Neural cell (in vitro differentiated cells): ENCODE results near the gene LAPTM5. TPM values are rescaled to one million over a fixed set of nuclear protein-coding genes. Genes with fewer than 3 reads are reported as not detected.

Source experiments
- H2AFZ ChIP-seq: fragments of 200-600, 300-800 bp; sonication (generic), shearing (Covaris generic); 2 replicates; pipeline ENCODE4 v1.6.0; 2014; ENCODE audit warnings: low read depth, mild to moderate bottlenecking, antibody characterized with exemption, low read length, moderate library complexity
- H3F3A ChIP-seq: fragments of 200-600 bp; shearing (Covaris generic); 2 replicates; pipeline ENCODE4 v1.6.1; 2016; ENCODE audit warnings: mild to moderate bottlenecking, moderate library complexity, mixed read lengths, antibody characterized with exemption, low read length; ENCODE audit not compliant: insufficient read depth, poor library complexity, severe bottlenecking
- H3K27ac ChIP-seq: fragments of 200-600, 300-800 bp; sonication (generic), shearing (Covaris generic); 2 replicates; pipeline ENCODE4 v1.5.1; 2014; ENCODE audit warnings: mild to moderate bottlenecking, low read length, moderate library complexity
- H3K27me3 ChIP-seq: fragments of 300-800, 200-600 bp; sonication (generic), shearing (Covaris generic); 2 replicates; pipeline ENCODE4 v1.6.0; 2014; ENCODE audit warnings: mild to moderate bottlenecking, low read depth, low read length, moderate library complexity; ENCODE audit not compliant: insufficient read depth
- H3K36me3 ChIP-seq: fragments of 300-800, 200-600 bp; sonication (generic), shearing (Covaris generic); 2 replicates; pipeline ENCODE4 v1.5.1; 2014; ENCODE audit warnings: mild to moderate bottlenecking, antibody characterized with exemption, low read length, moderate library complexity; ENCODE audit not compliant: insufficient read depth
- H3K4me2 ChIP-seq: fragments of 300-800, 200-600 bp; sonication (generic), shearing (Covaris generic); 2 replicates; pipeline ENCODE4 v1.6.0; 2014; ENCODE audit warnings: mild to moderate bottlenecking, low read length
- H3K4me3 ChIP-seq: fragments of 300-800, 200-600 bp; sonication (generic), shearing (Covaris generic); 2 replicates; pipeline ENCODE4 v1.5.1; 2014; ENCODE audit warnings: mild to moderate bottlenecking, low read length, moderate library complexity
- H3K79me2 ChIP-seq: fragments of 200-600 bp; shearing (Covaris generic); replicated peaks from 2 replicates; pipeline ENCODE4 v1.6.0; 2014; ENCODE audit warnings: mild to moderate bottlenecking, low read length, moderate library complexity; ENCODE audit not compliant: insufficient read depth
- H3K9ac ChIP-seq: fragments of 300-800, 200-600 bp; sonication (generic), shearing (Covaris generic); 2 replicates; pipeline ENCODE4 v1.6.1; 2016; ENCODE audit warnings: mild to moderate bottlenecking, low read length, mixed read lengths
- H3K9me2 ChIP-seq: fragments of 200-600 bp; shearing (Covaris generic); 2 replicates; pipeline ENCODE4 v1.6.1; 2016; ENCODE audit warnings: mild to moderate bottlenecking, low read length, mixed read lengths; ENCODE audit not compliant: insufficient read depth
- H3K9me3 ChIP-seq: fragments of 200-600, 300-800 bp; sonication (generic), shearing (Covaris generic); 2 replicates; pipeline ENCODE4 v1.6.1; 2016; ENCODE audit warnings: mild to moderate bottlenecking, mixed run types, low read length, moderate library complexity, mixed read lengths
- H4K20me1 ChIP-seq: fragments of 200-600 bp; shearing (Covaris generic); 2 replicates; pipeline ENCODE4 v1.6.1; 2016; ENCODE audit warnings: mild to moderate bottlenecking, mixed run types; ENCODE audit not compliant: insufficient read depth
- CTCF ChIP-seq: fragments of 450-650 bp; IDR thresholded peaks from 2 replicates; pipeline ENCODE4 v1.5.1; 2014; ENCODE audit warnings: antibody characterized with exemption, mild to moderate bottlenecking, moderate library complexity; ENCODE audit not compliant: poor library complexity, severe bottlenecking
- EZH2 ChIP-seq: fragments of 200-600, 300-800 bp; shearing (Covaris generic), sonication (generic); IDR thresholded peaks from 2 replicates; pipeline ENCODE4 v1.6.1; 2014; ENCODE audit warnings: antibody characterized with exemption, low read length, borderline replicate concordance, mild to moderate bottlenecking; ENCODE audit not compliant: insufficient read depth, poor library complexity, severe bottlenecking
- REST ChIP-seq: IDR thresholded peaks from 2 replicates; pipeline ENCODE4 v1.6.1; 2012; ENCODE audit warnings: borderline replicate concordance
- polyA plus RNA-seq: library from polyadenylated mRNA; depleted of rRNA; stranded (reverse); fragments of >200 nt; gene quantifications from 2 replicates; pipeline ENCODE4 v1.2.3, GENCODE V29; 2014
- small RNA-seq, 3 experiments: library from RNA; depleted of rRNA; stranded (forward); fragments of <200 nt; gene quantifications; one replicate each; pipeline ENCODE3, GENCODE V24; 2012

The LAPTM5 gene
- polyA plus RNA-seq, 1 donor from 2014 or later = 0.12 TPM

- Histone ChIP-seq H3K9me3 (no peaks in the 10 kb centered on the region), H3K9me2 (no peaks in the 10 kb centered on the region), H4K20me1 (no peaks in the 10 kb centered on the region), H3K4me2 (no peak overlapping the region), H3K4me3 (no peak overlapping the region), H3K79me2 (no peaks in the 10 kb centered on the region), H3K9ac (no peak overlapping the region), H2AFZ (no peak overlapping the region), H3K27me3 (peaks cover 18% of the 10 kb centered on the region), H3K36me3 (no peaks in the 10 kb centered on the region), H3F3A (no peaks in the 10 kb centered on the region), H3K27ac (no peak overlapping the region)
- TF ChIP-seq EZH2 = no peak
- TF ChIP-seq REST = no peak
- no peak for TF ChIP-seq CTCF
These were observed 73.9 kb downstream of the LAPTM5 start for GRCh38 chr1:30683699-30684098.

Small RNAs within 50 kb of the gene (small RNA-seq; reads per million reads assigned to genes)
- 0 reads per million in 3 experiments for gene MIR4420

Other genes with a start within 250 kb of the LAPTM5 start
- gene MATN1, start 34.2 kb downstream of the LAPTM5 start, polyA plus RNA-seq = 0.22 and 0.42 TPM in 2 replicates
- 55.2 and 79.5 TPM in 2 replicates for gene SDC3, start 151.0 kb upstream of the LAPTM5 start, polyA plus RNA-seq